Body of pancreas (tissue), 4 donors: ENCODE data around the gene CDC42SE2.
"Not testable (repeated sequence)": the region's sequence is repeated elsewhere in the genome, so short reads cannot be mapped to it uniquely, and the experiment has no call there.

Experiments used
- POLR2A ChIP-seq, 3 donors: fragments of 450-650 bp; IDR thresholded peaks; one replicate each; pipeline ENCODE4 v1.6.1; 2016; ENCODE audit warnings: antibody characterized with exemption in 3 of 3, mild to moderate bottlenecking in 2 of 3
- TF ChIP-seq, protein P1 (sequence below), 7 experiments: fragments of 450-650 bp in 4 of 7; fragments of 200-600 bp in 3 of 7; sonication (generic) in 3 of 7; IDR thresholded peaks; one replicate each; pipeline ENCODE4 v1.5.1; 2016 to 2019; ENCODE audit warnings: antibody characterized with exemption in 7 of 7

- TF ChIP-seq, protein P1, sequence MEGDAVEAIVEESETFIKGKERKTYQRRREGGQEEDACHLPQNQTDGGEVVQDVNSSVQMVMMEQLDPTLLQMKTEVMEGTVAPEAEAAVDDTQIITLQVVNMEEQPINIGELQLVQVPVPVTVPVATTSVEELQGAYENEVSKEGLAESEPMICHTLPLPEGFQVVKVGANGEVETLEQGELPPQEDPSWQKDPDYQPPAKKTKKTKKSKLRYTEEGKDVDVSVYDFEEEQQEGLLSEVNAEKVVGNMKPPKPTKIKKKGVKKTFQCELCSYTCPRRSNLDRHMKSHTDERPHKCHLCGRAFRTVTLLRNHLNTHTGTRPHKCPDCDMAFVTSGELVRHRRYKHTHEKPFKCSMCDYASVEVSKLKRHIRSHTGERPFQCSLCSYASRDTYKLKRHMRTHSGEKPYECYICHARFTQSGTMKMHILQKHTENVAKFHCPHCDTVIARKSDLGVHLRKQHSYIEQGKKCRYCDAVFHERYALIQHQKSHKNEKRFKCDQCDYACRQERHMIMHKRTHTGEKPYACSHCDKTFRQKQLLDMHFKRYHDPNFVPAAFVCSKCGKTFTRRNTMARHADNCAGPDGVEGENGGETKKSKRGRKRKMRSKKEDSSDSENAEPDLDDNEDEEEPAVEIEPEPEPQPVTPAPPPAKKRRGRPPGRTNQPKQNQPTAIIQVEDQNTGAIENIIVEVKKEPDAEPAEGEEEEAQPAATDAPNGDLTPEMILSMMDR (IDR thresholded peaks at IDR 0.05): not testable (repeated sequence)
- TF ChIP-seq POLR2A (IDR thresholded peaks at IDR 0.05): not testable (repeated sequence)
Observed at GRCh38 chr5:131346204-131346603, 82.4 kb downstream of the CDC42SE2 start.
